Measurements from ENCODE around the gene EPHX1.

GRCh38 chr1:225812488-225813213 is 2.7 kb downstream of the EPHX1 start:
- TF ChIP-seq ZNF274 (IDR thresholded peaks at IDR 0.05; ENCODE audit: insufficient read depth, insufficient read length): no peak
- no peak for TF ChIP-seq SRF (IDR thresholded peaks at IDR 0.05; ENCODE audit: low read depth in 2 of 2, low read length in 2 of 2)
- no peak for TF ChIP-seq CTCF (IDR thresholded peaks at IDR 0.05 in 2 of 3, conservative IDR thresholded peaks at IDR 0.05 in 1 of 3; ENCODE audit: control insufficient read depth in 2 of 3, extremely low read depth in 1 of 3, insufficient read depth in 1 of 3, low read depth in 3 of 3, low read length in 3 of 3)
- TF ChIP-seq PAX5 (IDR thresholded peaks at IDR 0.05; ENCODE audit: borderline replicate concordance, low read depth, low read length): no peak
- TF ChIP-seq BCLAF1 (IDR thresholded peaks at IDR 0.05): no peak
- no peak for TF ChIP-seq TCF7 (IDR thresholded peaks at IDR 0.05; ENCODE audit: borderline replicate concordance)
- no peak for TF ChIP-seq PRDM15 (CRISPR knock-in tag; IDR thresholded peaks at IDR 0.05)
- no peak for TF ChIP-seq DPF2 (IDR thresholded peaks at IDR 0.05)
- no peak for TF ChIP-seq IRF3 (IDR thresholded peaks at IDR 0.05)
